ENCODE results near the gene ARL10.
A peak's percentile ranks its signal among the peaks of the same experiment; 100 is the strongest.

The ARL10 gene

GRCh38 chr5:176413255-176413565 lies 47.9 kb downstream of the ARL10 start:
- DNase-seq = no peak

GRCh38 chr5:176413709-176414191 lies 48.5 kb downstream of the ARL10 start:
- DNase-seq = no peak

GRCh38 chr5:176414704-176415103 lies 49.4 kb downstream of the ARL10 start:
- no peak for DNase-seq

GRCh38 chr5:176415240-176415951 lies 50.1 kb downstream of the ARL10 start:
- no peak for DNase-seq

GRCh38 chr5:176415952-176416924 lies 51.0 kb downstream of the ARL10 start, which contains the start of gene CLTB:
TSS of gene CLTB (minus strand) at chr5:176416539. CDS start at chr5:176416363, 176 bp downstream.
- DNase-seq = peak; percentile 91 to 95

GRCh38 chr5:176416965-176417364 lies 51.7 kb downstream of the ARL10 start:
- DNase-seq = no peak

GRCh38 chr5:176418251-176418650 lies 53.0 kb downstream of the ARL10 start:
- no peak for DNase-seq

GRCh38 chr5:176420086-176420485 lies 54.8 kb downstream of the ARL10 start:
- no peak for DNase-seq

GRCh38 chr5:176420972-176421544 lies 55.8 kb downstream of the ARL10 start:
- no peak for DNase-seq

- no peak for DNase-seq
Observed at GRCh38 chr5:176424181-176424580, 58.9 kb downstream of the ARL10 start.

GRCh38 chr5:176425138-176425537 lies 59.9 kb downstream of the ARL10 start:
- no peak for DNase-seq

GRCh38 chr5:176425791-176426190 lies 60.5 kb downstream of the ARL10 start:
- no peak for DNase-seq

- DNase-seq = no peak
Observed at GRCh38 chr5:176426876-176427275, 61.6 kb downstream of the ARL10 start.

- DNase-seq = no peak
Observed at GRCh38 chr5:176427971-176428370, 62.7 kb downstream of the ARL10 start.

- DNase-seq = no peak
Observed at GRCh38 chr5:176429972-176430371, 64.7 kb downstream of the ARL10 start.

Data from activated T-cell treated with anti-CD3 and anti-CD28 coated beads, Interleukin-2, amount 50 U/mL, for 48 hours (primary cell).